H9 (cell line): ENCODE results near the gene TMEM35B. TPM values are rescaled to one million over a fixed set of nuclear protein-coding genes. Genes with fewer than 3 reads are reported as not detected.

Experiments
- DNase-seq: peaks from one replicate; pipeline ENCODE4 v3.0.0-alpha.2; 2017
- H2AFZ ChIP-seq: one replicate; pipeline ENCODE4 v1.6.1; 2013; ENCODE audit warnings: mild to moderate bottlenecking, low read length, control low read depth, moderate library complexity
- H2AK5ac ChIP-seq: 2 replicates; pipeline ENCODE4 v1.6.1; 2013; ENCODE audit warnings: low read length, control low read depth, mixed read lengths; ENCODE audit not compliant: insufficient read length
- H2BK120ac ChIP-seq: one replicate; pipeline ENCODE4 v1.6.1; 2013; ENCODE audit warnings: low read depth, mild to moderate bottlenecking, low read length, control low read depth, inconsistent platforms; ENCODE audit not compliant: poor library complexity, severe bottlenecking
- H2BK12ac ChIP-seq: 2 replicates; pipeline ENCODE4 v1.6.1; 2013; ENCODE audit warnings: low read length, control low read depth, mixed read lengths, low read depth; ENCODE audit not compliant: insufficient read length
- H2BK15ac ChIP-seq: 2 replicates; pipeline ENCODE4 v1.6.1; 2013; ENCODE audit warnings: low read depth, low read length, control low read depth
- H2BK20ac ChIP-seq: one replicate; pipeline ENCODE4 v1.6.1; 2013; ENCODE audit warnings: low read depth, mild to moderate bottlenecking, low read length, control low read depth, inconsistent platforms; ENCODE audit not compliant: poor library complexity, severe bottlenecking
- H2BK5ac ChIP-seq: 2 replicates; pipeline ENCODE4 v1.6.1; 2013; ENCODE audit warnings: low read length, control low read depth, mixed read lengths; ENCODE audit not compliant: insufficient read length
- H3K14ac ChIP-seq: 2 replicates; pipeline ENCODE4 v1.6.1; 2013; ENCODE audit warnings: low read length, control low read depth; ENCODE audit not compliant: insufficient read depth
- H3K18ac ChIP-seq: 2 replicates; pipeline ENCODE4 v1.6.1; 2013; ENCODE audit warnings: low read depth, mild to moderate bottlenecking, mixed read lengths, low read length, control low read depth; ENCODE audit not compliant: insufficient read length
- H3K23ac ChIP-seq: 2 replicates; pipeline ENCODE4 v1.6.1; 2013; ENCODE audit warnings: low read length, control low read depth, mixed read lengths, low read depth; ENCODE audit not compliant: insufficient read length
- H3K23me2 ChIP-seq: 2 replicates; pipeline ENCODE4 v1.6.1; 2013; ENCODE audit warnings: low read depth, mild to moderate bottlenecking, mixed read lengths, low read length, control low read depth; ENCODE audit not compliant: insufficient read length, poor library complexity, severe bottlenecking
- H3K27ac ChIP-seq: 2 replicates; pipeline ENCODE4 v1.5.1; 2013; ENCODE audit warnings: low read length, control low read depth, mixed read lengths, low read depth; ENCODE audit not compliant: insufficient read length
- H3K27me3 ChIP-seq: 2 replicates; pipeline ENCODE4 v1.6.1; 2013; ENCODE audit warnings: low read length, control low read depth, inconsistent platforms; ENCODE audit not compliant: insufficient read depth
- H3K4ac ChIP-seq: 2 replicates; pipeline ENCODE4 v1.6.1; 2013; ENCODE audit warnings: low read depth, mild to moderate bottlenecking, control low read depth, inconsistent platforms, low read length, moderate library complexity
- H3K4me1 ChIP-seq: 2 replicates; pipeline ENCODE4 v1.6.1; 2013; ENCODE audit warnings: low read length, control low read depth, inconsistent platforms; ENCODE audit not compliant: insufficient read depth
- H3K4me2 ChIP-seq: 2 replicates; pipeline ENCODE4 v1.6.1; 2013; ENCODE audit warnings: low read length, control low read depth, mixed read lengths; ENCODE audit not compliant: insufficient read length, insufficient read depth
- H3K56ac ChIP-seq: 2 replicates; pipeline ENCODE4 v1.6.1; 2013; ENCODE audit warnings: low read depth, mild to moderate bottlenecking, mixed read lengths, low read length, control low read depth; ENCODE audit not compliant: insufficient read length
- H3K79me1 ChIP-seq: 2 replicates; pipeline ENCODE4 v1.6.1; 2013; ENCODE audit warnings: low read depth, mild to moderate bottlenecking, moderate library complexity, low read length, control low read depth, inconsistent platforms; ENCODE audit not compliant: insufficient read depth, poor library complexity, severe bottlenecking
- H3K79me2 ChIP-seq: 2 replicates; pipeline ENCODE4 v1.6.1; 2013; ENCODE audit warnings: low read length, control low read depth, inconsistent platforms; ENCODE audit not compliant: insufficient read depth
- H3K9ac ChIP-seq: 2 replicates; pipeline ENCODE4 v1.6.1; 2013; ENCODE audit warnings: low read length, control low read depth, mixed read lengths; ENCODE audit not compliant: insufficient read length; ENCODE audit errors: extremely low read depth
- H3K9me3 ChIP-seq: one replicate; pipeline ENCODE4 v1.6.1; 2013; ENCODE audit warnings: low read depth, low read length, inconsistent platforms; ENCODE audit not compliant: control insufficient read depth
- H3T11ph ChIP-seq: one replicate; pipeline ENCODE4 v1.6.1; 2013; ENCODE audit warnings: mild to moderate bottlenecking, low read length, control low read depth, inconsistent platforms
- H4K20me1 ChIP-seq: one replicate; pipeline ENCODE4 v1.6.1; 2013; ENCODE audit not compliant: control insufficient read depth, insufficient read length, insufficient read depth
- H4K5ac ChIP-seq: 2 replicates; pipeline ENCODE4 v1.6.1; 2013; ENCODE audit warnings: low read depth, mild to moderate bottlenecking, mixed read lengths, low read length, control low read depth; ENCODE audit not compliant: insufficient read length
- H4K8ac ChIP-seq: replicated peaks from 2 replicates; pipeline ENCODE4 v1.6.1; 2013; ENCODE audit warnings: low read length, control low read depth, mixed read lengths, low read depth; ENCODE audit not compliant: insufficient read length
- H4K91ac ChIP-seq: 2 replicates; pipeline ENCODE4 v1.6.1; 2013; ENCODE audit warnings: low read depth, mild to moderate bottlenecking, moderate library complexity, mixed read lengths, low read length, control low read depth; ENCODE audit not compliant: insufficient read length
- H3K27ac Mint-ChIP-seq, 3 experiments: 2 replicates in 2 of 3; 3 replicates in 1 of 3; pipeline ENCODE4 v1.8.0; 2020 to 2021; ENCODE audit warnings: mixed read lengths in 3 of 3, mild to moderate bottlenecking in 1 of 3, moderate library complexity in 1 of 3
- H3K27me3 Mint-ChIP-seq: 2 replicates; pipeline ENCODE4 v1.8.0; 2021; ENCODE audit warnings: low read depth, mild to moderate bottlenecking, moderate library complexity, mixed read lengths
- H3K36me3 Mint-ChIP-seq, 3 experiments: 2 replicates in 2 of 3; 3 replicates in 1 of 3; pipeline ENCODE4 v1.8.0; 2020 to 2021; ENCODE audit warnings: low read depth in 3 of 3, mixed read lengths in 3 of 3; ENCODE audit not compliant: insufficient read depth in 1 of 3
- H3K4me1 Mint-ChIP-seq, 2 experiments: 2 replicates each; pipeline ENCODE4 v1.8.0; 2020; ENCODE audit warnings: mixed read lengths in 2 of 2
- H3K4me3 Mint-ChIP-seq, 2 experiments: 2 replicates in 1 of 2; 3 replicates in 1 of 2; pipeline ENCODE4 v1.8.0; 2020 to 2021; ENCODE audit warnings: mild to moderate bottlenecking in 2 of 2, mixed read lengths in 2 of 2, moderate library complexity in 1 of 2
- H3K9me3 Mint-ChIP-seq, 2 experiments: 2 replicates in 1 of 2; 3 replicates in 1 of 2; pipeline ENCODE4 v1.8.0; 2020; ENCODE audit warnings: mild to moderate bottlenecking in 2 of 2, mixed read lengths in 2 of 2, moderate library complexity in 1 of 2
- WGBS: extraction: QIAGEN DNeasy Blood & Tissue Kit; methylation state at CpG from one replicate; pipeline ENCODE4 v1.1.7; 2013; ENCODE audit warnings: missing lambda C conversion rate, low lambda C conversion rate, mixed read lengths; ENCODE audit not compliant: insufficient read length; ENCODE audit errors: extremely low coverage; 5-methylcytosine and 5-hydroxymethylcytosine counted together
- long read RNA-seq: library from polyadenylated mRNA; unstranded; transcript quantifications from one replicate; pipeline ENCODE4 v2.0.0, GENCODE V29; 2020
- total RNA-seq: library from RNA; stranded (reverse); gene quantifications from 2 replicates; pipeline ENCODE4 v1.2.1, GENCODE V29; 2021
- TF ChIP-seq, protein P1 (sequence below): fragments of 200-600 bp; sonication (generic); conservative IDR thresholded peaks from 3 replicates; pipeline ENCODE4 v1.8.0; 2021; ENCODE audit warnings: antibody characterized with exemption, mild to moderate bottlenecking

Gene TMEM35B
- 6.9 and 7.7 TPM in 2 replicates for total RNA-seq
- long read RNA-seq, transcript TMEM35B-201 (3 exons, 922 nt), result major isoform, 18 of 18 reads
- long read RNA-seq, partial matches to known transcripts, result 0 of 18 reads
- long read RNA-seq, other reads (novel, unspliced or antisense), result 0 of 18 reads

DNA sequence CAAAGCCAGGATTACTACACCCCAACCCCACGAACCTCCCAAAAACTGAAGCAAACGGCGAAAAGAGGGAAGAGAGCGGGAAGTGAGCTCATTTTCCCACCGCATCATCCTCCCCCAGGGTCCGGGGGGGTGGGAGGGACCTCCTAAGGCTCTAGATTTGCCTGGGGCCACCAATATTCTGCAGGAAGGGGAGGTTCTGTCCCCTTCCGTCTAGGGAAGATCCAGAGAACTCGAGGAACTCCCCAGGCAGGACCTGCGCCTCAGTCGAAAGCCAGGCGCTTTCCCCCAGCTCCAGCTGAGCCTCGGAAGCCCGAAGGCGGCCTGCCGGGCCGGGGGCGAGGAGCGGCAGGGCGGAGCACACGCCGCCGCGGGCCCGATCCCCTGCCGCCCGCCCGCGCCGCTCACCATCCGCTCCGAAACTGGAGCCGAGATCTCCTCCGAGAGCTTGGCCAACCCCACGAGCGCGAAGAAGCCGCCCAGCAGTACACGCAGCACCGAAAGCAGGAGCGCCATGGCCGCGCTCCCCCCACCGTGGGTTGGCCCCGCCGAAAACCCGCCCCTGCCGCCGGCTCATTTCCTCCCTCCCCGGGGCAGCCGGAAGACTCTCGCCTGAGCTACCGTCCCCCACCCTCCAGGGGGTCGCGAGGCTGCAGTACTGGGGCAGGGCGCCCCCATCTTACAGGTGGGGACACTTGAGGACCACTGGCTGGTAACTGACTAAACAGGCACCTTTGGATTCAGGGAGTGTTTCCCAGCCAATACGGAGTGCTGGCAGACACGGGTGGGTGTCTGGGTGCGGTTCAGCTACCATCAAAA lies at the start of gene TMEM35B:
TSS of gene TMEM35B (minus strand) at position 555 of the 816 bp plus-strand sequence. CDS start at position 513, 42 bp downstream.
- Histone ChIP-seq H2BK15ac (no peak within 1 kb of the TSS), H2AK5ac (no peak within 1 kb of the TSS), H3K23me2 (peaks cover 4% of the 10 kb centered on the region), H3K14ac (no peak within 1 kb of the TSS), H2AFZ (no peak within 1 kb of the TSS), H3K23ac (no peak within 1 kb of the TSS), H2BK12ac (no peak within 1 kb of the TSS), H2BK120ac (no peak within 1 kb of the TSS), H3K56ac (no peak within 1 kb of the TSS), H3K4me2 (peak within 1 kb of the TSS; percentile 78), H3K18ac (no peak within 1 kb of the TSS), H3K4me1 (0 out of 2 replicates have a peak, but pooled peaks cover 3% of the 10 kb centered on the region), H3K9me3 (no peaks in the 10 kb centered on the region), H3K27ac (no peak within 1 kb of the TSS), H3T11ph (no peak within 1 kb of the TSS), H3K79me2 (no peaks in the 10 kb centered on the region), H3K27me3 (no peaks in the 10 kb centered on the region), H3K4ac (no peak within 1 kb of the TSS), H3K9ac (peak within 1 kb of the TSS; percentile 53), H4K8ac (no peak within 1 kb of the TSS), H4K91ac (no peak within 1 kb of the TSS), H2BK20ac (no peak within 1 kb of the TSS), H2BK5ac (no peak within 1 kb of the TSS), H3K79me1 (no peaks in the 10 kb centered on the region), H4K5ac (no peak within 1 kb of the TSS), H4K20me1 (no peaks in the 10 kb centered on the region)
- H3K36me3 Mint-ChIP-seq, result no peaks in the 10 kb centered on the region; a peak in 1 of 7 replicates
- no CpG with 5 or more reads among the region's 58 CpGs for WGBS
- TF ChIP-seq, protein P1, sequence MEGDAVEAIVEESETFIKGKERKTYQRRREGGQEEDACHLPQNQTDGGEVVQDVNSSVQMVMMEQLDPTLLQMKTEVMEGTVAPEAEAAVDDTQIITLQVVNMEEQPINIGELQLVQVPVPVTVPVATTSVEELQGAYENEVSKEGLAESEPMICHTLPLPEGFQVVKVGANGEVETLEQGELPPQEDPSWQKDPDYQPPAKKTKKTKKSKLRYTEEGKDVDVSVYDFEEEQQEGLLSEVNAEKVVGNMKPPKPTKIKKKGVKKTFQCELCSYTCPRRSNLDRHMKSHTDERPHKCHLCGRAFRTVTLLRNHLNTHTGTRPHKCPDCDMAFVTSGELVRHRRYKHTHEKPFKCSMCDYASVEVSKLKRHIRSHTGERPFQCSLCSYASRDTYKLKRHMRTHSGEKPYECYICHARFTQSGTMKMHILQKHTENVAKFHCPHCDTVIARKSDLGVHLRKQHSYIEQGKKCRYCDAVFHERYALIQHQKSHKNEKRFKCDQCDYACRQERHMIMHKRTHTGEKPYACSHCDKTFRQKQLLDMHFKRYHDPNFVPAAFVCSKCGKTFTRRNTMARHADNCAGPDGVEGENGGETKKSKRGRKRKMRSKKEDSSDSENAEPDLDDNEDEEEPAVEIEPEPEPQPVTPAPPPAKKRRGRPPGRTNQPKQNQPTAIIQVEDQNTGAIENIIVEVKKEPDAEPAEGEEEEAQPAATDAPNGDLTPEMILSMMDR, result peak; percentile 30; the same call in 2 of the 3 replicates
- no peaks in the 10 kb centered on the region for H3K27me3 Mint-ChIP-seq
- peak; percentile 64 for DNase-seq
- H3K9me3 Mint-ChIP-seq, result no peaks in the 10 kb centered on the region
- peak within 1 kb of the TSS in 2 of 3 experiments; percentile 86 to 96; a peak in 3 of 7 replicates for H3K27ac Mint-ChIP-seq
- H3K4me3 Mint-ChIP-seq, result peak within 1 kb of the TSS; percentile 89 to 97
- H3K4me1 Mint-ChIP-seq, result peaks cover 11 to 12% of the 10 kb centered on the region in 2 experiments
